Measurements from ENCODE around the gene H1-8.

Gene H1-8

DNA sequence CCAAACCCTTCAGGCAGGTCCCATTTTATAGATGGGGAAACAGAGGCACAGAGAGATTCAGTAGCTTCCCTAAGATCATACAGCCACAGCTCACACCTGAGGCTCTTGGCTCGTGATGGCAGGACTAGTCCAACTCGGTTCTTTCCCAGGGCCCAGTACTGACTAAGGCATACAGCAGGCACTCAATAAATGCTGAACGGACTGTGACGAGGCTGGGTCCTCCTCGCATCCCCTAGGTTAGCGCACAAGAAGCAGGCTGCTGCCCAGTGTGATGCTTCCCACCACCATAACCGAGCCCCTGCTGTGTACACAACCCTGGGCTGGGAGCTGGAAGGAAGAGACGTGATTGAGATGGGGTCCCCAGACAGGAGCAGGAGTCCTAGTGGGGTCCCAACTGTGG, 38.6 kb downstream of the H1-8 start:
- TF ChIP-seq, protein P1, sequence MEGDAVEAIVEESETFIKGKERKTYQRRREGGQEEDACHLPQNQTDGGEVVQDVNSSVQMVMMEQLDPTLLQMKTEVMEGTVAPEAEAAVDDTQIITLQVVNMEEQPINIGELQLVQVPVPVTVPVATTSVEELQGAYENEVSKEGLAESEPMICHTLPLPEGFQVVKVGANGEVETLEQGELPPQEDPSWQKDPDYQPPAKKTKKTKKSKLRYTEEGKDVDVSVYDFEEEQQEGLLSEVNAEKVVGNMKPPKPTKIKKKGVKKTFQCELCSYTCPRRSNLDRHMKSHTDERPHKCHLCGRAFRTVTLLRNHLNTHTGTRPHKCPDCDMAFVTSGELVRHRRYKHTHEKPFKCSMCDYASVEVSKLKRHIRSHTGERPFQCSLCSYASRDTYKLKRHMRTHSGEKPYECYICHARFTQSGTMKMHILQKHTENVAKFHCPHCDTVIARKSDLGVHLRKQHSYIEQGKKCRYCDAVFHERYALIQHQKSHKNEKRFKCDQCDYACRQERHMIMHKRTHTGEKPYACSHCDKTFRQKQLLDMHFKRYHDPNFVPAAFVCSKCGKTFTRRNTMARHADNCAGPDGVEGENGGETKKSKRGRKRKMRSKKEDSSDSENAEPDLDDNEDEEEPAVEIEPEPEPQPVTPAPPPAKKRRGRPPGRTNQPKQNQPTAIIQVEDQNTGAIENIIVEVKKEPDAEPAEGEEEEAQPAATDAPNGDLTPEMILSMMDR (IDR thresholded peaks at IDR 0.05; ENCODE audit: low read depth, low read length), result no peak
- no peaks in the 10 kb centered on the region for H3K27me3 ChIP-seq
- H3K4me1 ChIP-seq, result peaks cover 8% of the 10 kb centered on the region
- H3K9me3 ChIP-seq, result no peaks in the 10 kb centered on the region
- H3K4me3 ChIP-seq (ENCODE audit: low read depth, low read length), result no peak overlapping the region
- DNase-seq, result no peak
- peaks cover 22% of the 10 kb centered on the region for H3K36me3 ChIP-seq

DNA sequence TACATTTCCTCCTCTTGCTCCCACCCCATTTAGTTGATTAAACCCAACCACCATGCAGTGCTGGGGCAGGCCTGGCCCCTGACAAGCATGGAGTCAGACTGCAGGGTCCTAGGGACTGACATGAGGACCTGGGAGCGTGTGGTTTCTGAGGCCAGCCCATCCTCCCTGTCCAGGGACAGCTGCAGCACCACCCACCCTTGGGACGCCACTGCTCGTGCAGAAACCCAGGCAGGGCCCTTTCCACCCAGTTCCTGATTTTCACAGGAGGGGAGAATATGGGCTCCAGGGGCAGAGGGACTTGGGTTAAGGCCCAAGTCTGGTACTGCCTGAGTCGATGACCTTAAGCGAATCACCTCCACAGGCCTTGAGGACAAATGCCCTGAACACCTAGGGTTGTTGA, 39.8 kb downstream of the H1-8 start:
- TF ChIP-seq, protein P1 (IDR thresholded peaks at IDR 0.05; ENCODE audit: low read depth, low read length), result no peak
- H3K9me3 ChIP-seq, result no peaks in the 10 kb centered on the region

DNA sequence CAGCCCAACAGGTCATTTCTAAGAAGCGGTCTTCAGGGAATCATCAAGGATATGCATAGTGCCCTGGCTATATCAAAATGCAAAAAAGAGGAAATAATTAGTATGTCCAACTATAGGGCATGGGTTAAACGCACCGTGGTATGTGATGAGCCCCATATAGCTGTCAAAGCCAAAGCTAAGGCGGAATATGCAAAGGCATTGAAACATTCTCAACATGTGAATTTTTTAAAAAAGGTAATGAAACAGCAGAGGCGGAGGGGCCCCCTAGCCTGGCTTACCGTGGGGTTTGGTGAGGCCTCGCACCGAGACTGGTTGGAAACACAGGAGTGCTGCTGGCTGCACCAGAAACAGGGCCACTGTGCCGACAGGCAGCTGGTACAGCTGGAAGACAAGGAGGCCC, 40.3 kb downstream of the H1-8 start:
- Histone ChIP-seq H3K4me3 (ENCODE audit: low read depth, low read length) (no peak overlapping the region), H3K4me1 (peaks cover 4% of the 10 kb centered on the region; the same call in 1 of the 2 replicates), H3K36me3 (peaks cover 16% of the 10 kb centered on the region), H3K9me3 (no peaks in the 10 kb centered on the region), H3K27me3 (no peaks in the 10 kb centered on the region)
- TF ChIP-seq, protein P1 (IDR thresholded peaks at IDR 0.05; ENCODE audit: low read depth, low read length), result no peak
- no peak for DNase-seq

More for the DNA sequence above, 39.8 kb downstream of the H1-8 start:
- Histone ChIP-seq H3K4me1 (peaks cover 4% of the 10 kb centered on the region), H3K36me3 (peaks cover 18% of the 10 kb centered on the region), H3K27me3 (no peaks in the 10 kb centered on the region), H3K4me3 (ENCODE audit: low read depth, low read length) (no peak overlapping the region)
- DNase-seq, result no peak

DNA sequence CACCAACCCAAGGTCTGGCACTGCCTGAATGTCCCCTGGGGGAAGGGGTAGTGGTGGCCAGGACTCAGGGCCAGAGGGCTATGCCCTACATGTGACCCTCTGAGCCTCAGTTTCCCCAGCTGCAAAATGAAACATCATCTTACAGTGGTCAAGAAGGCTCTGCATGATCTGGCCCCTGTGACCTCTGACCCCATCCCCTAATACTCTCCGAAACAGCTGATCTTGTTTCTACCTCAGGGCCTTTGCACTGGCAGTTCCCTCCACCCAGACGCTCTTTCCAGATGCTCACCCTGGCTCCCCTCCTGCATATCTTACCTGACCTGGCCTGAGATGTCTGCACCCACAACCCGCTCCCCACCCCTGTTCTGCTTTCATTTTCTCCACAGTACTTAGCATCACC, 41.7 kb downstream of the H1-8 start:
- H3K27me3 ChIP-seq, result no peaks in the 10 kb centered on the region
- H3K4me1 ChIP-seq, result peaks cover 4% of the 10 kb centered on the region; the same call in 1 of the 2 replicates
- peaks cover 16% of the 10 kb centered on the region for H3K36me3 ChIP-seq
- no peaks in the 10 kb centered on the region for H3K9me3 ChIP-seq
- no peak overlapping the region for H3K4me3 ChIP-seq (ENCODE audit: low read depth, low read length)
- TF ChIP-seq, protein P1 (IDR thresholded peaks at IDR 0.05; ENCODE audit: low read depth, low read length), result no peak
- DNase-seq, result no peak

DNA sequence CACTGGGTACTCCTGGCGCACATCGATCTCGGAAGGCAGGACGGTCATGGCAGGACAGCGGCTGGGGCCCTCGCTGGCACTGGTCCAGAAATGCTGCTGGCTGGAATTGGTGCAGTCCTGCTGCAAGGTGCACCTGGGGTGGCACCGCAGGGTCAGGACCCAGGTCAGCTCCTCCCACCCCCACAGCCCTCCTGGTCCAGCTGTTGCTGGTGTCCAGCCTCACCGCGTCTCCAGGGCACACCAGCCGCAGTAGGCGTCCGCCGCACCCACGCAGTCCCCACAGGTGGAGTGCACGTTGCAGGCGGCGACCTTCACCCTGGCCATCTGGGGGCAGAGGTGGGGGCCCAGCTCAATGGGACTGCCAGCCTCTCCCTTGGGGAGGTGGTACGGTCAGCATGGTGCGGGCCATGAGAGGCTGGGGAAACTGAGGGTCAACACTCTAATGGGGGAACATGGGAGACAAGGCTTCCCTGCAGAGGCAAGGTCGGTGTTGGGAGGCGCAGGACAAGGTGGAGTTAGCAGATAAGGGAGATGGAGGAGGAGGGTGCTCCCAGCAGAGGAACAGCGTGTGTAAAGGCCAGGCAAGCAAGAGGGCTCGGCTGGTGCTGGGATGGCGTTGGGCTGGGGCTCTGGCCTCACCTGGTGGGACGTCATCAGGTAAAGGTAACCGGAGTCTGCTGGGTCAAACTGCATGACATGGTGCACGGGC, 43.1 kb downstream of the H1-8 start:
- Histone ChIP-seq H3K4me1 (peaks cover 10% of the 10 kb centered on the region; the same call in 1 of the 2 replicates), H3K9me3 (no peaks in the 10 kb centered on the region), H3K27me3 (no peaks in the 10 kb centered on the region), H3K36me3 (peaks cover 16% of the 10 kb centered on the region), H3K4me3 (ENCODE audit: low read depth, low read length) (no peak overlapping the region)
- TF ChIP-seq, protein P1 (IDR thresholded peaks at IDR 0.05; ENCODE audit: low read depth, low read length), result no peak
- no peak for DNase-seq

DNA sequence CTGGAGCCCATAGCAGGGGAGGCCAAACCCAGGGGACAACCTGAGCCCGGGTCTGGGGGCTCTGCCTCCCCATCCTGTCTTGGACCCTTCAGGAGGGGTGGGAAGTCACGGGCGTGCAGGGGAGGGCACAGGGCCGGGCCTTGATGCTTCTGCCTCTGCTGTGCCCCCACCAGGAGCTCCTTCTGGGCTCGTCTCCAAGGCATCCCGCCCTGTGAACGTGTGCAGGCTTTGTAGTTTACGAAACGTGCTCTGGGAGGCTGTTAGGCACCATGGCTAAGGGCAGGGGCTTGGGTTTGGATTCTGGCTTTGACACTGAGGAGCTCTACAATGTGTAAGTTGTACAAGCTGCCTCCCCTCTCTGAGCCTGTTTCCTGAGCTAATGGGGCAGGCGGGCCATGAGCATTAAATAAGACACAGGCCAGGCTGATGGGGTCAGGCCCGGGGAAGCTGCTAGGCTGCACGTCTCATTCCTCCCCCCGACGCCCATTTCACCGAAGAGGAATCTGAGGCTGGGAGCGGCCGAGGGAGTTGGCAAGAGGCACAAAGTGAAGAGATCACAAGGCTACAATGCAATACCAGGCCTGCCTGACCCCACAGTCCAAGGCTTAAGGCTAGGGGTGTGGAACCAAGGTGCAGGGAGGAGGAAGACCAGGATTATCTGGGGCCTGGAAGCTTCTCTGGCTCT, 43.9 kb downstream of the H1-8 start:
- peaks cover 16% of the 10 kb centered on the region for H3K36me3 ChIP-seq
- DNase-seq, result no peak
- H3K27me3 ChIP-seq, result no peaks in the 10 kb centered on the region
- H3K4me1 ChIP-seq, result peaks cover 10% of the 10 kb centered on the region; the same call in 1 of the 2 replicates
- no peak overlapping the region for H3K4me3 ChIP-seq (ENCODE audit: low read depth, low read length)
- TF ChIP-seq, protein P1 (IDR thresholded peaks at IDR 0.05; ENCODE audit: low read depth, low read length), result no peak
- no peaks in the 10 kb centered on the region for H3K9me3 ChIP-seq
